ENCODE measurements around the gene CCNY. TPM values are rescaled to one million over a fixed set of nuclear protein-coding genes. Genes with fewer than 3 reads are reported as not detected.

Gene CCNY
- total RNA-seq, 1 experiment from 2014 or later = 51.9 TPM

DNA sequence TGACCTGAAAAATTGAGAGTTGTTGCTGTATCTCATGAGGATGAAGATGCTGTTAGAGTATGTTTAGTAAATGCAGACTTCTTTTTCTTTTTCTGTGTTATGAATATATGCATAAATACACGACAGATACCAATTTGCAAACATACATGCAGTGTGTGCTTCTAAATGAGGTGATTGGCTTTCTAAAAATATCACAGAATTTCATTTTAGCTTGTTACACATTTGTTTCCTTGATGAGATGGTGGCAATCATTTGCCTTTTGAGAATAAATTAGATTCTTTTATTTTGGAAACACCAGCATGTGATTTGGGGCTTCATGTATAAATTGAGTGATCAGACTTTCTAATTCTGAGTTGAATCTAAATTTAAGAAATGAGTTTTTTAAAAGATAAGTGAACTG lies 29.7 kb downstream of the CCNY start:
- ChIA-PET POLR2A (no interaction called here), CTCF (no interaction called here)
- DNase-seq (ENCODE audit: low read depth, low spot score) (no peak), ATAC-seq (no peak)
- Histone ChIP-seq H3K36me3 (ENCODE audit: control insufficient read depth, insufficient read depth, low read length) (no peaks in the 10 kb centered on the region), H3K27me3 (ENCODE audit: control insufficient read depth, insufficient read depth, low read length) (no peaks in the 10 kb centered on the region), H3K9me3 (ENCODE audit: control insufficient read depth, insufficient read depth, low read depth, low read length) (no peaks in the 10 kb centered on the region), H3K27ac (ENCODE audit: low read length) (no peak overlapping the region), H3K4me1 (ENCODE audit: control insufficient read depth, insufficient read depth, low read length) (peaks cover 16% of the 10 kb centered on the region), H3K4me3 (ENCODE audit: low read depth in 2 of 2, low read length in 2 of 2) (no peak overlapping the region)
- in situ Hi-C loops (cut with HindIII; ENCODE audit: low pct_unique_long_range_greater_than_20kb, low sequenced_read_pairs) (no loop called here), intact Hi-C loops (cut with micrococcal nuclease; ENCODE audit: unreplicated experiment) (no loop called here)
- no TSS peak for BruUV-seq (replicated peaks)
- TF ChIP-seq, protein P1, sequence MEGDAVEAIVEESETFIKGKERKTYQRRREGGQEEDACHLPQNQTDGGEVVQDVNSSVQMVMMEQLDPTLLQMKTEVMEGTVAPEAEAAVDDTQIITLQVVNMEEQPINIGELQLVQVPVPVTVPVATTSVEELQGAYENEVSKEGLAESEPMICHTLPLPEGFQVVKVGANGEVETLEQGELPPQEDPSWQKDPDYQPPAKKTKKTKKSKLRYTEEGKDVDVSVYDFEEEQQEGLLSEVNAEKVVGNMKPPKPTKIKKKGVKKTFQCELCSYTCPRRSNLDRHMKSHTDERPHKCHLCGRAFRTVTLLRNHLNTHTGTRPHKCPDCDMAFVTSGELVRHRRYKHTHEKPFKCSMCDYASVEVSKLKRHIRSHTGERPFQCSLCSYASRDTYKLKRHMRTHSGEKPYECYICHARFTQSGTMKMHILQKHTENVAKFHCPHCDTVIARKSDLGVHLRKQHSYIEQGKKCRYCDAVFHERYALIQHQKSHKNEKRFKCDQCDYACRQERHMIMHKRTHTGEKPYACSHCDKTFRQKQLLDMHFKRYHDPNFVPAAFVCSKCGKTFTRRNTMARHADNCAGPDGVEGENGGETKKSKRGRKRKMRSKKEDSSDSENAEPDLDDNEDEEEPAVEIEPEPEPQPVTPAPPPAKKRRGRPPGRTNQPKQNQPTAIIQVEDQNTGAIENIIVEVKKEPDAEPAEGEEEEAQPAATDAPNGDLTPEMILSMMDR (IDR thresholded peaks at IDR 0.05) = no peak
- TF ChIP-seq POLR2AphosphoS5 (IDR thresholded peaks at IDR 0.05; ENCODE audit: low read depth, low read length) (no peak), SIN3A (IDR thresholded peaks at IDR 0.05; ENCODE audit: borderline replicate concordance, insufficient read depth, low read depth, low read length) (no peak), TCF7L2 (IDR thresholded peaks at IDR 0.05; ENCODE audit: low read depth, low read length) (no peak)
- TF ChIP-seq, protein P2, sequence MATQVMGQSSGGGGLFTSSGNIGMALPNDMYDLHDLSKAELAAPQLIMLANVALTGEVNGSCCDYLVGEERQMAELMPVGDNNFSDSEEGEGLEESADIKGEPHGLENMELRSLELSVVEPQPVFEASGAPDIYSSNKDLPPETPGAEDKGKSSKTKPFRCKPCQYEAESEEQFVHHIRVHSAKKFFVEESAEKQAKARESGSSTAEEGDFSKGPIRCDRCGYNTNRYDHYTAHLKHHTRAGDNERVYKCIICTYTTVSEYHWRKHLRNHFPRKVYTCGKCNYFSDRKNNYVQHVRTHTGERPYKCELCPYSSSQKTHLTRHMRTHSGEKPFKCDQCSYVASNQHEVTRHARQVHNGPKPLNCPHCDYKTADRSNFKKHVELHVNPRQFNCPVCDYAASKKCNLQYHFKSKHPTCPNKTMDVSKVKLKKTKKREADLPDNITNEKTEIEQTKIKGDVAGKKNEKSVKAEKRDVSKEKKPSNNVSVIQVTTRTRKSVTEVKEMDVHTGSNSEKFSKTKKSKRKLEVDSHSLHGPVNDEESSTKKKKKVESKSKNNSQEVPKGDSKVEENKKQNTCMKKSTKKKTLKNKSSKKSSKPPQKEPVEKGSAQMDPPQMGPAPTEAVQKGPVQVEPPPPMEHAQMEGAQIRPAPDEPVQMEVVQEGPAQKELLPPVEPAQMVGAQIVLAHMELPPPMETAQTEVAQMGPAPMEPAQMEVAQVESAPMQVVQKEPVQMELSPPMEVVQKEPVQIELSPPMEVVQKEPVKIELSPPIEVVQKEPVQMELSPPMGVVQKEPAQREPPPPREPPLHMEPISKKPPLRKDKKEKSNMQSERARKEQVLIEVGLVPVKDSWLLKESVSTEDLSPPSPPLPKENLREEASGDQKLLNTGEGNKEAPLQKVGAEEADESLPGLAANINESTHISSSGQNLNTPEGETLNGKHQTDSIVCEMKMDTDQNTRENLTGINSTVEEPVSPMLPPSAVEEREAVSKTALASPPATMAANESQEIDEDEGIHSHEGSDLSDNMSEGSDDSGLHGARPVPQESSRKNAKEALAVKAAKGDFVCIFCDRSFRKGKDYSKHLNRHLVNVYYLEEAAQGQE (IDR thresholded peaks at IDR 0.05; ENCODE audit: insufficient read depth in 1 of 2, low read depth in 2 of 2, low read length in 1 of 2) = no peak

DNA sequence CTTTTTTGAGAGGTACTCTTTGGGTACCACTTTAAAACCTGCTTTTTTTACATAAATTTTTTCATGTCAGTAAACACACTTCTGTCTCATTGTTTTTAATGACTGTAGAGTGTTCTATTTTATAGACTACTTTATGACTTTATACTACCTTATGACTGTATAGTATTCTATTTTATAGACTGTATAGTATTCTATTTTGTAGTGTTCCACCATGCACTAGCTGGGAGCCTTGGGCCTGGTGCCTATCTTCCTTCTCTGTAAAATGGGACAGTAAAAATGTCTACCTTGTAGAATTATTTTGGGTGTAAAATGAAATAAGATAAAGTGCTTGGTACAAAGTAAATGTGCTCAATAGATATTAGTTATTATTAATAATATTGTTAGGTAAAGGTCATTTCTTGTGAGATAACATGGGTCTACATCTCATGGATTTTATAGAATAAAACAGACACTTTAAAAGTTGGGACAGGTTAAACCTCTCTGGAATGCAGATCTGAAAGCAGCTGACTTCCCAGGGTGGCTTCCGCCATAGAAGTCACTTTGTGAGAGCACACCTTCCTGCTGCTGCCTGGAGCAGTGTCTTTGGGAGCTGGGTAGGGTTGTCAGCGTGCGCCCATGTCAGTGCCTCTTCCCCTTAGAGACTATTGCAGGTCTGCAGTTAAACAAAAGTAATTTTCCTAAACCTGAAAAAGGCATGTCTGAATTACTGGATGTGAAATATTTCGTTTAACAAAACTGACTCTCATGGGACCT lies 31.0 kb downstream of the CCNY start:
- no TSS peak for BruUV-seq (replicated peaks)
- ChIA-PET POLR2A (no interaction called here), CTCF (no interaction called here)
- in situ Hi-C loops (cut with HindIII; ENCODE audit: low pct_unique_long_range_greater_than_20kb, low sequenced_read_pairs) (no loop called here), intact Hi-C loops (cut with micrococcal nuclease; ENCODE audit: unreplicated experiment) (no loop called here)
- TF ChIP-seq POLR2AphosphoS5 (IDR thresholded peaks at IDR 0.05; ENCODE audit: low read depth, low read length) = no peak
- TF ChIP-seq, protein P1 (IDR thresholded peaks at IDR 0.05) = no peak
- no peak for TF ChIP-seq TCF7L2 (IDR thresholded peaks at IDR 0.05; ENCODE audit: low read depth, low read length)
- TF ChIP-seq SIN3A (IDR thresholded peaks at IDR 0.05; ENCODE audit: borderline replicate concordance, insufficient read depth, low read depth, low read length) = no peak
- TF ChIP-seq, protein P2 (IDR thresholded peaks at IDR 0.05; ENCODE audit: insufficient read depth in 1 of 2, low read depth in 2 of 2, low read length in 1 of 2) = no peak
- H3K4me1 ChIP-seq (ENCODE audit: control insufficient read depth, insufficient read depth, low read length) = peaks cover 16% of the 10 kb centered on the region
- peak overlapping the region; percentile 44; the same call in 1 of the 2 replicates for H3K27ac ChIP-seq (ENCODE audit: low read length)
- no peak overlapping the region for H3K4me3 ChIP-seq (ENCODE audit: low read depth in 2 of 2, low read length in 2 of 2)
- no peaks in the 10 kb centered on the region for H3K27me3 ChIP-seq (ENCODE audit: control insufficient read depth, insufficient read depth, low read length)
- H3K36me3 ChIP-seq (ENCODE audit: control insufficient read depth, insufficient read depth, low read length) = no peaks in the 10 kb centered on the region
- no peaks in the 10 kb centered on the region for H3K9me3 ChIP-seq (ENCODE audit: control insufficient read depth, insufficient read depth, low read depth, low read length)
- ATAC-seq (no peak), DNase-seq (ENCODE audit: low read depth, low spot score) (no peak)

Data from Panc1 (cell line).